HEK293T (cell line): Measurements from ENCODE around the gene NPAS3.

ENCODE experiments used
- ARNT ChIP-seq: fragments of 450-650 bp; IDR thresholded peaks from 2 replicates; pipeline ENCODE4 v1.6.1; 2017; ENCODE audit warnings: mild to moderate bottlenecking
- BHLHE40 ChIP-seq: fragments of 450-650 bp; IDR thresholded peaks from 2 replicates; pipeline ENCODE4 v1.6.1; 2016; ENCODE audit warnings: mild to moderate bottlenecking, moderate library complexity, borderline replicate concordance
- FOXM1 ChIP-seq: fragments of 450-650 bp; IDR thresholded peaks from 2 replicates; pipeline ENCODE4 v1.6.1; 2017; ENCODE audit warnings: mild to moderate bottlenecking, borderline replicate concordance

DNA sequence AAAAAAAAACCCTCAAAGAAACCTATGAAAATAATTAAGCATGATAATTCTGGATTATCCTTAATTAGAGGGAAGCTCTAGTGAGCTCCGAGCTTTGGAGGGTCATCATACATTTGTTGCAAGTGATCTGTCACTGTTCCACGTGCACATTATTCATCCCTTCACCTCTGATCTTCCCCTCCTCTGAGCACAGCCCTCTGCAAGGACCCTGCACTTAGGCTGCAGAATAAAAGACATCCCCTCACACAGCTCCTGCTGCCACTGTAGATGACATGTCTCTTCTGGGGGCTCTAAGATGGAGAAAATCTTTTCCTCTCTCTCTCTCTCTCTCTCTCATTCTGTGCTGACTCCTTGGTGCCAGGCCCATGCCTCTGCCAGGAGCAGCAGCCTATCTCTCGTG, 711.8 kb downstream of the NPAS3 start:
- TF ChIP-seq FOXM1 (no peak), ARNT (no peak), BHLHE40 (no peak)
